ENCODE data around the gene DIPK1A.
A peak's percentile ranks its signal among the peaks of the same experiment; 100 is the strongest.
"Not testable (repeated sequence)": the region's sequence is repeated elsewhere in the genome, so short reads cannot be mapped to it uniquely, and the experiment has no call there.

DIPK1A gene

GRCh38 chr1:92913093-92913819 lies 48.0 kb downstream of the DIPK1A start:
- DNase-seq: no peak

DNA sequence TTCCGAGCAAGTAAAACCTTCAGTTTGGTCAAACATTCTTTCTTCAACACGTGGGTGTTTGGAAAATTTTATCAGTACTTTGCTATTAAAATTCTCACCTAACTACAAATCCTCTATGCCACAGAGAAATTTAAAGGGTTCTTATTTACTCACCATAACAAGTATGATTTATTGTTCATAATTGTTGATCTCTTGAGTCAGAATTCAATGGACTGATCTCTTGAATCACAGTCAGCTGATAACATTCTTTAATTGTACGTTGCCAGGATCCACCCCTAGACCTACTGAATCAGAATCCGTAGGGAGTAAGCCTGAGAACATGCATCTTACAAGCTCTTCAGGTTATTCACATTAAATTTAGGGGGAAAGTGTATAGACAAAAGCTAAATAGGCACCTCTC lies 51.2 kb downstream of the DIPK1A start:
- DNase-seq: no peak

GRCh38 chr1:92909321-92909720 lies 51.9 kb downstream of the DIPK1A start:
- DNase-seq: no peak

DNA sequence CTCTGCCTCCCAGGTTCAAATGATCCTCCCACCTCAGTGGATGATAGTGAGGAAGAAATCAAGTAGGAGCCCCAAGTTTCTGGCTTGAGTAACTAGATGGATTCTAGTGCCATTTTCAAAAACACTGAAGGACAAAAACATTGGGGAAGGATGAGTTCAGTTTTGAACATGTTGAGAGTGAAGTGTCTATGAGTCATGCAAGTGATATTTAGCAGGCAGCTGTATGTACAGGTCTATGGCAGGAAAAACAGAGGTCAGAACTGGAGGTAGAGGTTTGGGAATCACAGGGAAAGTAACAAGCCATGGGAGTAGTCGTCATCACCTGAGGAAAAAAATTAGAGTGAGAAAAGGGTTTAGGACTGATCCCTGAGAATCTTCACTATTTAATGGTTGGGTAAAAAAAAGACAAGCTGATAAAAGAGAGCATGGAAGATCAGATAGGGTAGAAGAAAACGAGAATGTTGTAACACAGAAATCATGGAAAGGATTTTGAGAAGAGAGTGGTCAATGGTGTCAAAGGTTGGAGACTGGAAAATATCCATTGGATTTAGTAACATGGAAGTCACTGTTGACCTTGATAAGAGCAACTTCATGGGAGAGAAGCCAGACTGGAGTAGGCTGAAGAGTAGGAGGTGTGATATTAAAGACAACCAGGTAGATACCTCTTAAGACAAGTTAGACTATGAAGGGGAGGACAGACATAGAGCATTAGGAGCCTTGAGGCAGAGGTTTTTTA lies 53.1 kb downstream of the DIPK1A start:
- DNase-seq: no peak

DNA sequence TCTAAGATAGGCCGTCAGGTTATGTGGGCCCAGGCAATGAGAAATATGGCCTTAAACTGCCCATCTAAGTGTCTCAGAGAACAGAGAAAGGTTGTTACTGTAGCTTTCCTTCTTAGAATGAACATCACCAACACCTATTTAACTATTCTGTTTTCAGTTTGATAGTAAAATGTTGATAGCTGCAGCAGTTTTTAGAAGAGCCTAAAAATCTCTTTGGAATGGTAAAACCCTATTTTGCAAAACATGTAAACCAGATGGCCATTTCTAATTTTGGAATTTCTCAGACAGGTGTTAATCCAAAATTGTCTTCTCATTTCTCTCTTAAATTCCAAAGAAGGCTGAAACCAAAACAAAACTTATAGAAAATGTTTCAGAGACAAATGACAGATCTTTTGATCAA lies 57.5 kb downstream of the DIPK1A start:
- no peak for DNase-seq

DNA sequence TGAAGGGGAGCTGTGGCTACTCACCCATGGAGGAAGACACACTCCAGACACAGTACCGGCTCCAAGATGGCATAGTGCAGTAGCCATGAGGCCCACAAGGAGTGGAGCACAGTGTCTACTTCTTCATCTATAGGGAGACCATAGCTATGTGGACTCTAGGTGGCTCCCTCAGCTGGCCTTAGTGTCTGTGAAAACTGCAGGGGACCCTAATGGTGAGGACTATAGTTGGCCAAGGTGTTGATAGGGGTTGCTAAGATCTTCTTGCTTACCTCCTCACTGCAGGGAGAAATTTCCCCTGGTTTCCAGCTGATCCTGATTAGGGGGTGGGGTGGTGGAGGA lies 58.9 kb downstream of the DIPK1A start:
- no peak for DNase-seq

GRCh38 chr1:92901699-92902405 lies 59.4 kb downstream of the DIPK1A start:
- DNase-seq: no peak

GRCh38 chr1:92901126-92901525 lies 60.1 kb downstream of the DIPK1A start:
- DNase-seq: no peak

GRCh38 chr1:92900539-92900938 lies 60.7 kb downstream of the DIPK1A start:
- DNase-seq: no peak

DNA sequence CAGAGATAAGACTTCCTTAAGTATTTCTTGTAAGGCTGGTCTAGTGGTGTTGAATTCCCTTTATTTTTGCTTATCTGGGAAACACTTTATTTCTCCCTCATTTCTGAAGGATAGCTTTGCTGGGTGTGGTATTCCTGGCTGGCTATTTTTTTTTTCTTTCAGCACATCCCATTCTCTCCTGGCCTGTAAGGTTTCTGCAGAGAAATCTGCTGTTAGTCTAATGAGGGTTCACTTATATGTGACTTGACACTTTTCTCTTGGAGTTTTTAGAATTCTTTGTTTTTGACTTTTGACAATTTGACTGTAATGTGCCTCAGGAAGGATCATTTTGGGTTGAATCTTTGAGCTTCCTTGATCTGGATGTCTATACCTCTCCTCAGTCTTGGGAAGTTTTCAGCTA lies 61.5 kb downstream of the DIPK1A start:
- no peak for DNase-seq

DNA sequence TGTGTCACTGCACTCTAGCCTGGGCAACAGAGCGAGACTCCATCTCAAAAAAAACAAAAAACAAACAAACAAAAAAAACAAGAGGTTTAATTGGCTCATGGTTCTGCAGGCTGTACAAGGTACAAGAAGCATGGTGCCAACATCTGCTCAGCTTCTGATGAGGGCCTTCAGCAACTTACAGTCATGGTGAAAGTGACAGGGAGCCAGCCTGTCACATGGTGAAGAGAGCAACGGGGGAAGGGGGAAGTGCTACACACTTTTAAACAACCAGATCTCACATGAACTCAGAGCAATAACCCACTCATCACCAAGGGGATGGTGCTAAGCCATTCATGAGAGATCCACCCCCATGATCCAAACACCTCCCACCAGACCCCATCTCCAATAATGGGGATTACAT lies 63.2 kb downstream of the DIPK1A start:
- DNase-seq: not testable (repeated sequence)

- DNase-seq: no peak
Measured at GRCh38 chr1:92887465-92887864, 73.8 kb downstream of the DIPK1A start.

DNA sequence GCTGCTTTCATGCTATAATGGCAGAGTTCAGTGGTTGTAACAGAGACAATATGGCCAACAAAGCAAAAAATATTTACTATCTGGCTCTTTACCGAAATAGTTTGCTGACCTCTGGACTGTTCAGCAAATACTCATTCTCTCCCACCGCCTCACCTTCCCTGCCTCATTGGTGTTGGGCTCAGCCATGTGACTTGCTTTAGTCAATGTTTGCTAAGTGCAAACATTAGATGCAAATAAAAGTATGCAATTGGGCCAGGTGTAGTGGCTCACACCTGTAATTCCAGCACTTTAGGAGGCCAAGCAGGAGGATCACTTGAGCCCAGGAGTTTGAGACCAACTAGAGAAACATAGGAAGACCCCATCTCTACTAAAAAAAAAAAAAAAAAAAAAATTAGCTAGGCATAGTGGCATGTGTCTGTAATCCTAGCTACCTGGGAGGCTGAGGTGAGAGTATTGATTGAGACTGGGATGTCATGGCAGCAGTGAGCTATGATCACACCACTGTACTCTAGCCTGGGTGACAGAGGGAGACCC lies 74.3 kb downstream of the DIPK1A start:
- no peak for DNase-seq

GRCh38 chr1:92884195-92884594 lies 77.1 kb downstream of the DIPK1A start:
- no peak for DNase-seq

DNA sequence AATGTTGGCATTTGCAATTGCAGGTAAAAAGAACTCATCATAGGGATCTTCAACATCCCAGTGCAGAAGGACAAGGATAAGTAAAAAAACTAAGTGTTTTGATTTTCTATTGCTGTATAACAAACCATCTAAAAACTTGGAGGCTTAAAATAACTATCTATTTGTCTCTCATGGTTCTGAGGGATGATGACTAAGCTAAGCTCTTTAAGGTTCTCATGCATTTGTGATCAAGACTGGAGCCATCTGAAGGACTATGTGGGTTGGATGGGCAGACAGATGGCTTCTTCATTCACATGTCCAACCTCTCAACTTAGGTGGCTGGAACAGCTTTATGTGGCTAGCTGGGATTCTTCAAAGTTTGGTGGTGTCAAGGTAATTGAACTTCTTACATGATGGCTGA lies 78.0 kb downstream of the DIPK1A start:
- DNase-seq: no peak

- no peak for DNase-seq
Measured at GRCh38 chr1:92882819-92883218, 78.4 kb downstream of the DIPK1A start.

DNA sequence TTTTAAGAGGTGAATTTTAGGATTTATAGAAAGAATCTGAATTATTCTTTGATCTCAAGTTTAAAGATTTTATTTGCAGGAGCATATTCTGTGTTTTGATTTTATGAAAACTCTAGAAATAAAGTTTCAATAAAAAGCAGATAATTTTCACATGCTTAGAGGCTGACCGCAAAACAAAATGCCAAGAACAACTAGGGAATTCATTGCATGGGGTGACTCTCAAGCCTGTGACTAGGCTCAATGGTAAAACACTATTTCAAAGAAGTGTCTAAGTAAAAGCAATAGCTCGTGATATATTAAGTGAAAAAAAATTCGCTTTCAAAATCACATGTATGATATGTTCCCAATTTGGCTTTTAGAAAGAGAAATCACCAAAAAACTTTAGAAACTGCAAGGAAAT lies 79.9 kb downstream of the DIPK1A start:
- no peak for DNase-seq

GRCh38 chr1:92879316-92879968 lies 81.8 kb downstream of the DIPK1A start:
- DNase-seq: no peak

- peak; percentile 7 for DNase-seq
Measured at GRCh38 chr1:92877792-92878191, 83.5 kb downstream of the DIPK1A start.

DNA sequence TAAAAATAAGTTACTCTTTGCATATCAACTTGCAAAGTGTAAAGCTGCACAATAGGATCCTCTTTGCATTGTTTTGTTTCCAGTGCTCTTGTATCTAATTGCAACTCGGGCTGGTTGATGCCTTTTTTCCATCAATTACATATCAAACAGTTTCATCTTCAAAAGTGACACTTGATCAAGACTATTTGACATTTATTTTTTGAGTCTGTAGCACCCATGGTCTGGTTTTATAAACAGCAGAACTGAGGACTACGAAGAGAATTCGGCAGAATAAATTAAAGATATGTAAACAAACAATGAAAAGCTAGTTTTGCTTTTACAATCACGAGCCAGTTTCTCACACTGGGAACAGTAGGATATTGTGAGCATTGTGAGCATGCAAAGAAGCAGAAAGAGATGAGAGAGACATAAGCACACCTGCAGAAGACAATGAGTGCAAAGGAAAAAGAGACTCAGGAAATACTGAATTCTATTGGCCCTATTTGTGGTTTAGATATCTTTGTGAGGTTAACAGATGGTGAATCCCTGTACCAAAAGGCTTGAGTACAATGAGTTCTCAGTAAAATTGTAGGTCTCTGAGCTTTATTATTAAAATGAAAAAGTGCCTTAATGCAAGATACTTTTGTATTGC lies 84.1 kb downstream of the DIPK1A start:
- DNase-seq: no peak

- no peak for DNase-seq
Measured at GRCh38 chr1:92876351-92876750, 84.9 kb downstream of the DIPK1A start.

GRCh38 chr1:92874987-92875386 lies 86.3 kb downstream of the DIPK1A start:
- no peak for DNase-seq

DNA sequence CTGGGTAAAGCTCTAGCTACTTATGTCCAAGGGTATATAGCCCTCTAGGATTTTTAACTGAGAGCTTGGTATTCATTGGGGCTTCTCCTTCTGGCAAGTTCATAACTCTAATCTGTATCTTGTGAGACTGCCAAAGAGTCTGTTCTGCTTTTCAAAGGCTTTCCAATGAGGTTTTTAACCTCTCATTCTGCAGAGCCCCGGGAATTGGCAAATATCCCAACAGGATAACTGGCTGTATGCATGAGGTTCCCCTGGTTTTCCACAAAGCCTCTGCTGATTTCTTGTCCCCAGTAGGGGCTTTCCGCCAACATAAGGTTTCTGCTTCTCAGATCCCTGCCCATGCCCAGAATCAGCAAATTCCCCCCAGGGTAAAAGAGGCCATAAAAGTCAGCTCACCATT lies 88.5 kb downstream of the DIPK1A start:
- DNase-seq: no peak
